Measurements from ENCODE around the gene GRPEL1.

DNA sequence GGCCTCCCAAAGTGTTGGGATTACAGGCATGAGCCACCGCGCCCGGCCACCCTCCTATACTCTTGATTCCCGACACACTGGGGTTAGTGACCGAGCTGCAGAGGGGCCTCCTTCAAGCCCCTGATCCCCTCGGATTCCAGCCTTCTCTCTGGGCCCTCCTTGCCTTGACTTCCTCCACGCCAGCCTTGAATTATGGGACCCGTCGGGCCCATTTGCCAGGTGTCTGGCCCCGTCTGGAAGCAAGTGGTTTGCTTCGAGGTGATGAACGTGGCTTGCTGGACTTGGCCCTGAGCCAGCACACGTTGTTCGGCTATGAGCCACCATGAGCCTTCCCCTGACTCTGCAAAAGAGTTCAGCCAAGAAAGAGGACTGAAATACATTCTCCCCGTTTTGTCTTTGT lies 37.4 kb upstream of the GRPEL1 start:
- TF ChIP-seq, protein P1, sequence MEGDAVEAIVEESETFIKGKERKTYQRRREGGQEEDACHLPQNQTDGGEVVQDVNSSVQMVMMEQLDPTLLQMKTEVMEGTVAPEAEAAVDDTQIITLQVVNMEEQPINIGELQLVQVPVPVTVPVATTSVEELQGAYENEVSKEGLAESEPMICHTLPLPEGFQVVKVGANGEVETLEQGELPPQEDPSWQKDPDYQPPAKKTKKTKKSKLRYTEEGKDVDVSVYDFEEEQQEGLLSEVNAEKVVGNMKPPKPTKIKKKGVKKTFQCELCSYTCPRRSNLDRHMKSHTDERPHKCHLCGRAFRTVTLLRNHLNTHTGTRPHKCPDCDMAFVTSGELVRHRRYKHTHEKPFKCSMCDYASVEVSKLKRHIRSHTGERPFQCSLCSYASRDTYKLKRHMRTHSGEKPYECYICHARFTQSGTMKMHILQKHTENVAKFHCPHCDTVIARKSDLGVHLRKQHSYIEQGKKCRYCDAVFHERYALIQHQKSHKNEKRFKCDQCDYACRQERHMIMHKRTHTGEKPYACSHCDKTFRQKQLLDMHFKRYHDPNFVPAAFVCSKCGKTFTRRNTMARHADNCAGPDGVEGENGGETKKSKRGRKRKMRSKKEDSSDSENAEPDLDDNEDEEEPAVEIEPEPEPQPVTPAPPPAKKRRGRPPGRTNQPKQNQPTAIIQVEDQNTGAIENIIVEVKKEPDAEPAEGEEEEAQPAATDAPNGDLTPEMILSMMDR (IDR thresholded peaks at IDR 0.05; ENCODE audit: poor library complexity, severe bottlenecking): no peak
- TF ChIP-seq TAF1 (IDR thresholded peaks at IDR 0.05; ENCODE audit: low read depth) (no peak), EP300 (conservative IDR thresholded peaks at IDR 0.05; ENCODE audit: poor library complexity, severe bottlenecking) (no peak), EZH2 (IDR thresholded peaks at IDR 0.05; ENCODE audit: borderline replicate concordance, insufficient read depth, low read length, poor library complexity, severe bottlenecking) (no peak), POLR2AphosphoS5 (IDR thresholded peaks at IDR 0.05) (no peak), RAD21 (conservative IDR thresholded peaks at IDR 0.05) (no peak)

Data from neural cell (in vitro differentiated cells).